Keratinocyte (primary cell): ENCODE data around the gene HIPK1. TPM values are rescaled to one million over a fixed set of nuclear protein-coding genes. Genes with fewer than 3 reads are reported as not detected.

Experiments used
- DNase-seq: peaks from one replicate; pipeline ENCODE4 v3.0.0-alpha.2; 2011; ENCODE audit warnings: low read depth, missing footprints, low spot score
- FAIRE-seq: peaks from 2 replicates; lab custom pipeline; 2011; peaks lifted over from hg19 to GRCh38; lab: Jason Lieb, UNC
- H2AFZ ChIP-seq: 2 replicates; pipeline ENCODE4 v1.6.0; 2012; ENCODE audit warnings: low read length, control low read depth, inconsistent platforms; ENCODE audit not compliant: control insufficient read depth
- H3K27ac ChIP-seq: 2 replicates; pipeline ENCODE4 v1.5.1; 2011; ENCODE audit warnings: low read length; ENCODE audit not compliant: control insufficient read depth, insufficient read depth
- H3K27me3 ChIP-seq: 3 replicates; pipeline ENCODE4 v1.6.0; 2011; ENCODE audit warnings: low read length; ENCODE audit not compliant: control insufficient read depth, insufficient read depth; ENCODE audit errors: extremely low read depth
- H3K36me3 ChIP-seq, 2 experiments: 2 replicates in 1 of 2; 3 replicates in 1 of 2; pipeline ENCODE4 v1.5.1; 2011; ENCODE audit warnings: low read length in 2 of 2, mild to moderate bottlenecking in 1 of 2; ENCODE audit not compliant: control insufficient read depth in 2 of 2, insufficient read depth in 2 of 2; ENCODE audit errors: extremely low read depth in 1 of 2
- H3K4me1 ChIP-seq: 3 replicates; pipeline ENCODE4 v1.5.1; 2011; ENCODE audit warnings: low read length; ENCODE audit not compliant: control insufficient read depth, insufficient read depth; ENCODE audit errors: extremely low read depth
- H3K4me2 ChIP-seq: 3 replicates; pipeline ENCODE4 v1.6.0; 2011; ENCODE audit warnings: low read depth, low read length; ENCODE audit not compliant: control insufficient read depth, insufficient read depth; ENCODE audit errors: extremely low read depth
- H3K4me3 ChIP-seq, 3 experiments: fragments of 200-600 bp in 1 of 3; sonication (generic) in 1 of 3; 2 replicates in 2 of 3; 3 replicates in 1 of 3; pipeline ENCODE4 v1.5.1; 2011 to 2016; ENCODE audit warnings: low read length in 3 of 3, mild to moderate bottlenecking in 3 of 3, control low read depth in 2 of 3, inconsistent platforms in 1 of 3, low read depth in 1 of 3, mixed read lengths in 1 of 3, mixed run types in 1 of 3, moderate library complexity in 1 of 3; ENCODE audit not compliant: control insufficient read depth in 2 of 3, insufficient read depth in 2 of 3; ENCODE audit errors: extremely low read depth in 1 of 3
- H3K79me2 ChIP-seq: 2 replicates; pipeline ENCODE4 v1.6.0; 2012; ENCODE audit warnings: low read length; ENCODE audit not compliant: control insufficient read depth, insufficient read depth
- H3K9ac ChIP-seq: 3 replicates; pipeline ENCODE4 v1.6.0; 2011; ENCODE audit warnings: low read length; ENCODE audit not compliant: control insufficient read depth, insufficient read depth; ENCODE audit errors: extremely low read depth
- H3K9me1 ChIP-seq: 3 replicates; pipeline ENCODE4 v1.6.0; 2011; ENCODE audit warnings: low read length; ENCODE audit not compliant: control insufficient read depth, insufficient read depth; ENCODE audit errors: extremely low read depth
- H3K9me3 ChIP-seq: 2 replicates; pipeline ENCODE4 v1.5.1; 2012; ENCODE audit warnings: low read depth, low read length; ENCODE audit not compliant: control insufficient read depth
- H4K20me1 ChIP-seq: 3 replicates; pipeline ENCODE4 v1.6.0; 2011; ENCODE audit warnings: low read length; ENCODE audit not compliant: control insufficient read depth, insufficient read depth; ENCODE audit errors: extremely low read depth
- CTCF ChIP-seq, 3 experiments: IDR thresholded peaks in 1 of 3; conservative IDR thresholded peaks in 1 of 3; optimal IDR thresholded peaks in 1 of 3; 2 replicates in 2 of 3; 3 replicates in 1 of 3; pipeline versions ENCODE3 to v1.5.1; 2011; ENCODE audit warnings: low read length in 3 of 3, mild to moderate bottlenecking in 3 of 3, moderate library complexity in 2 of 3, control low read depth in 1 of 3, inconsistent platforms in 1 of 3; ENCODE audit not compliant: insufficient read depth in 2 of 3; ENCODE audit errors: extremely low read depth in 1 of 3
- EZH2 ChIP-seq: IDR thresholded peaks from one replicate; pipeline ENCODE4 v1.6.1; 2012; ENCODE audit warnings: inconsistent platforms, mild to moderate bottlenecking, low read length, moderate library complexity
- dilution Hi-C: fragments of 300-500 bp; cut with MboI; formaldehyde crosslinking; loops from one replicate; pipeline ENCODE4 v1.7.0; 2020; ENCODE audit warnings: low sequenced_read_pairs; ENCODE audit not compliant: extremely low pct_ligation_motif_present
- polyA plus RNA-seq, 5 experiments: library from polyadenylated mRNA; depleted of rRNA in 3 of 5; stranded (reverse) in 3 of 5; stranded (forward) in 1 of 5; unstranded in 1 of 5; fragments of >200 nt; gene quantifications; 1 replicate in 1 of 5; 2 replicates in 3 of 5; 3 replicates in 1 of 5; pipeline versions ENCODE4 v1.2.1 to v1.2.3, GENCODE V29; 2011 to 2012; ENCODE audit warnings: missing spikeins in 2 of 5, low read depth in 1 of 5, low replicate concordance in 1 of 5

Gene HIPK1
- polyA plus RNA-seq, 1 donor (not counting 4 experiments of a cell fraction or from before 2014, with no cell fraction given) = 19.9 TPM

- no peak overlapping the region for H3K4me3 ChIP-seq
- H3K9ac ChIP-seq = no peak overlapping the region
- no peaks in the 10 kb centered on the region for H4K20me1 ChIP-seq
- no peaks in the 10 kb centered on the region for H3K36me3 ChIP-seq
- H3K27me3 ChIP-seq = no peaks in the 10 kb centered on the region
- no peaks in the 10 kb centered on the region for H3K79me2 ChIP-seq
- H3K9me1 ChIP-seq = no peaks in the 10 kb centered on the region
- no peak overlapping the region for H3K4me2 ChIP-seq
- H3K4me1 ChIP-seq = peaks cover 11% of the 10 kb centered on the region
- no peaks in the 10 kb centered on the region for H3K9me3 ChIP-seq
- DNase-seq (no peak), FAIRE-seq (no peak)
- no peak overlapping the region for H2AFZ ChIP-seq
- TF ChIP-seq CTCF (optimal IDR thresholded peaks at IDR 0.05 in 1 of 3, IDR thresholded peaks at IDR 0.05 in 1 of 3, conservative IDR thresholded peaks at IDR 0.05 in 1 of 3; ENCODE audit: extremely low read depth in 1 of 3, insufficient read depth in 2 of 3, low read length in 3 of 3) (no peak), EZH2 (no peak)
- dilution Hi-C loops = no loop called here
- H3K27ac ChIP-seq = no peak overlapping the region
These were observed 51.0 kb downstream of the HIPK1 start for GRCh38 chr1:113980110-113980509.

GRCh38 chr1:113981962-113982931, 53.1 kb downstream of the HIPK1 start:
- no peaks in the 10 kb centered on the region for H3K36me3 ChIP-seq
- H3K4me2 ChIP-seq = no peak overlapping the region
- TF ChIP-seq CTCF (optimal IDR thresholded peaks at IDR 0.05 in 1 of 3, IDR thresholded peaks at IDR 0.05 in 1 of 3, conservative IDR thresholded peaks at IDR 0.05 in 1 of 3; ENCODE audit: extremely low read depth in 1 of 3, insufficient read depth in 2 of 3, low read length in 3 of 3) (no peak), EZH2 (no peak)
- no peaks in the 10 kb centered on the region for H4K20me1 ChIP-seq
- peaks cover 11% of the 10 kb centered on the region for H3K4me1 ChIP-seq
- dilution Hi-C loops = no loop called here
- no peak overlapping the region for H3K9ac ChIP-seq
- no peak overlapping the region for H3K27ac ChIP-seq
- no peak overlapping the region for H3K4me3 ChIP-seq
- H3K27me3 ChIP-seq = no peaks in the 10 kb centered on the region
- no peak overlapping the region for H2AFZ ChIP-seq
- no peaks in the 10 kb centered on the region for H3K9me1 ChIP-seq
- no peaks in the 10 kb centered on the region for H3K9me3 ChIP-seq
- H3K79me2 ChIP-seq = no peaks in the 10 kb centered on the region
- DNase-seq (no peak), FAIRE-seq (no peak)
